ENCODE results near the gene FRMD4A.

- TF ChIP-seq EZH2phosphoT487 (IDR thresholded peaks at IDR 0.05; ENCODE audit: insufficient read depth, low read depth) (no peak), EZH2 (IDR thresholded peaks at IDR 0.05; ENCODE audit: insufficient read depth, poor library complexity, severe bottlenecking) (no peak)
Measured at GRCh38 chr10:14035506-14035905, 295.2 kb downstream of the FRMD4A start.
